Activated CD4-positive, alpha-beta memory T cell treated with anti-CD3 and anti-CD28 coated beads, Interleukin-2, amount 10 ng/mL, durations not matched to agents 7 days and 5 days (primary cell): ENCODE results near the gene PIK3R3. TPM values are rescaled to one million over a fixed set of nuclear protein-coding genes. Genes with fewer than 3 reads are reported as not detected.

Experiments
- CTCF ChIA-PET: fragments of 350-600 bp; sonication (Branson Sonifier 250); formaldehyde crosslinking; loops from one replicate; lab custom pipeline; 2021; ENCODE audit warnings: antibody characterized with exemption, inconsistent platforms; lab: Charles Lee
- POLR2A ChIA-PET: fragments of 350-600 bp; sonication (Branson Sonifier 250); formaldehyde crosslinking; loops from one replicate; lab custom pipeline; 2021; ENCODE audit warnings: antibody characterized with exemption; lab: Charles Lee
- DNase-seq: peaks from one replicate; pipeline ENCODE4 v3.0.0-alpha.2; 2020
- H3K27ac Mint-ChIP-seq: one replicate; pipeline ENCODE4 v1.8.0; 2021; ENCODE audit warnings: mild to moderate bottlenecking, mixed read lengths
- H3K27me3 Mint-ChIP-seq: one replicate; pipeline ENCODE4 v1.8.0; 2021; ENCODE audit warnings: mixed read lengths
- H3K36me3 Mint-ChIP-seq: one replicate; pipeline ENCODE4 v1.8.0; 2021; ENCODE audit warnings: low read depth, mixed read lengths
- H3K4me1 Mint-ChIP-seq: one replicate; pipeline ENCODE4 v1.8.0; 2021; ENCODE audit warnings: mixed read lengths
- H3K4me3 Mint-ChIP-seq: one replicate; pipeline ENCODE4 v1.8.0; 2021; ENCODE audit warnings: mild to moderate bottlenecking, mixed read lengths
- H3K9me3 Mint-ChIP-seq: one replicate; pipeline ENCODE4 v1.8.0; 2021; ENCODE audit warnings: mixed read lengths
- total RNA-seq, 2 experiments: library from RNA; stranded (reverse); gene quantifications; one replicate each; pipeline ENCODE4 v1.2.3, GENCODE V29; 2021

The PIK3R3 gene
- 1 to 10 TPM; 5.0 to 5.2 TPM for total RNA-seq

DNA sequence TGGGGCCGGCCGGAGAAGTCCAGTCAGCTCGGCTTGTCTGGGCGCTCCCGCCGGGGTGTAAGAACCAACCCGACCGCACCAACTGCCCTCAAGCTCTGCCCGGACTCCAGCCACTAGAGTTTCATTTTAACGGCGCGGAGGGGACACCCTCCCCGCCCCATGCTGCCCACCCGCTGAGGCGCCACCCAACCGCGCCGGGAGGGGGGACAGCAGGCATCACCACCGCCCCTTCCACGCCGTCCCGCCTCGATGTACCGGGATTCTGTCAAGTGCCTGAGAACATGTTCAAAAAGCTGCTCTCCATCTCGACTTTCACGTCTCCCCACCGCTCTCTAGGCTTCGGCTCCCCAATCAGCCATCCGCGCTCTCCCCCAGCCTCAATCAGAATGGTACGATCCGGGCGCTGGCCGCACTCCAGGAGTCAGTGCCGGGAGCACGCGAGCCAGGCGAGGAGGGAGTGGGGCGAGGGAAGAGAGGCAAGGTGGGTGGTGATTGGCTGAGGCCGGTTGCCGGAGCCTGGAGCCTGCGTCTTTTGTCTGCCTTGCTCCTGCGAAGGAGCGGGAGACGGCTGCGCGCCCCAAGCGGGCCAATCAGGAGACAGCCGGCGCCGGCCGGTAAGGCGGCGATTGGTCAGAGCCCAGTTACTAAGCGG is at the start of gene PIK3R3:
PIK3R3 (minus strand) TSS at position 101 of the 652 bp plus-strand sequence. CDS start 677 bp downstream, outside the sequence.
- peaks cover 3% of the 10 kb centered on the region for H3K36me3 Mint-ChIP-seq
- ChIA-PET POLR2A (interaction anchor here (0.7 to 1.3 kb wide), 3 partner anchors 8 to 114 kb away, joined by 3 to 5 read pairs (median 3); no protein-coding TSS in a partner anchor), CTCF (interaction anchor here (0.5 to 1.4 kb wide), 2 partner anchors 9 to 829 kb away, joined by 3 read pairs; no protein-coding TSS in a partner anchor)
- peak within 1 kb of the TSS; percentile 97 for H3K27ac Mint-ChIP-seq
- peaks cover 34% of the 10 kb centered on the region for H3K4me1 Mint-ChIP-seq
- peak; percentile 94 for DNase-seq
- H3K9me3 Mint-ChIP-seq, result no peaks in the 10 kb centered on the region
- H3K4me3 Mint-ChIP-seq, result peak within 1 kb of the TSS; percentile 100
- H3K27me3 Mint-ChIP-seq, result peaks cover 63% of the 10 kb centered on the region

DNA sequence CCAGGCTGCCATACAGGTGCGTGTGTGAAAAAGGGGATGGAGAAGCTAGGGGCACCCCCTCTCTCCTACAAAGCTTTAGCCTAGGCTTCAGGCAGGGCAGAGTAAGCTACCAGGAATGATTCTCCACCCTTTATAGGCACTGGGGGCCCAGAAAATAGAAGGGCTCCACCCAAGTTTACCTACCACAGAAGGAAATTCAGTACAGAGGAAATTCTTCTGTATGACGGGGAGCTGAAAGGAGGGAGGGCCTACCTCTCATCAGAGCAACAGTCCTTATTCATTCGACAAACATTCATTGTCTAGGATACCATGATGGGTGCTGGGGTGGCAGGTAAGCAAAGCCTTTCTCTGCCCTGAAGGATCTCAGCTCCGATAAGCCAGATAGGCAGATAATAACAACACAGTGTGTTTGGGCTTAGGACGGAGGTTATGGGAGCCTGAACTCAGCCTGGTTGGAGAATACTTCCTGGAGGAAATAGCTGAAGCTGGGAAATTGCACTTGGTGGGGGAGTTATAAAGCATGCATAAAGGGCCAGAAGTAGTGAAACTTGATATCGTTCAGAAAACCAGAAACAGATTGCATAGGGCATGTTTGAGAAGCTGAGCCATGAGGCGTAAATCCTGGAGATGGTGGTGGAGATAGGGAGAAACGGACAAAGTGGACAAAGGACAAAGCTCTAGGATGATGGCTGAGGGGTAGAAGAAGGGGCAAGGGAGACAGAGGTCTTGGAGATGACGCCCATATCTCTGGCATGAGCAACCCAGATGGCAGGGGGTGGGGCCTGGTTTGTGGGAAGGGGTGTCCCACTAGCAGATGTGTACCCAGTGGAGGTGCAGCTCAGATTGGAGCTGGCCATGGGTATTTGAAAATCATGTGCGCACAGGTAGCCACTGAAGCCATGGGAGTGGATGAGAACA is 49.2 kb upstream of the PIK3R3 start:
- DNase-seq, result no peak
- no peak overlapping the region for H3K27ac Mint-ChIP-seq
- H3K4me1 Mint-ChIP-seq, result no peaks in the 10 kb centered on the region
- no peaks in the 10 kb centered on the region for H3K9me3 Mint-ChIP-seq
- ChIA-PET CTCF (interaction anchor here (0.6 to 2.4 kb wide), 7 partner anchors 15 to 145 kb away, joined by 3 to 12 read pairs (median 4); no protein-coding TSS in a partner anchor), POLR2A (interaction anchor here (1.1 kb wide), 1 partner anchor 13 kb away, joined by 3 read pairs; no protein-coding TSS in a partner anchor)
- no peaks in the 10 kb centered on the region for H3K27me3 Mint-ChIP-seq
- no peaks in the 10 kb centered on the region for H3K36me3 Mint-ChIP-seq
- H3K4me3 Mint-ChIP-seq, result no peak overlapping the region

DNA sequence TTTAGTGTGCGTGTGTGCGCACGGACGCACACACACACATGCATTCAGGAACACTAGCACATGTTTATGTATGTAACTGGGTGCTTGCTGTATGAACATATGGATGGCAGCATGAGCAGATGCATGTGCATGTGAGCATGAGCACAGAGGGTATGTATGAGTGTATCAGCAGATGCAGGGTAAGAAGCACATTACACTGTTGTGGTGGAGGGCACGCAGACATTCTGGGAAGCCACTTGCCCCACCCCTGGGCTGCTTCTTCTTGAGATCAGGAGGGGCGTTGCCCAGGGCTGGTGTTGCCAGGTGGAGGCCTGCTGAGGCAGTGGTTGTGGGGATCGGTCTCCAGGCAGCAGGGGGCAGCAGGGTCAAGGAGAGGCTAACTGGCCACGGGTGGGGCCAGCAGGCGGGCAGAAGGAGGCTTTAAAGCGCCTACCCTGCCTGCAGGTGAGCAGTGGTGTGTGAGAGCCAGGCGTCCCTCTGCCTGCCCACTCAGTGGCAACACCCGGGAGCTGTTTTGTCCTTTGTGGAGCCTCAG is 47.7 kb upstream of the PIK3R3 start:
- H3K4me3 Mint-ChIP-seq, result no peak overlapping the region
- ChIA-PET POLR2A (no interaction called here), CTCF (interaction anchor here (1.0 kb wide), 1 partner anchor 96 kb away, joined by 5 read pairs; no protein-coding TSS in a partner anchor)
- H3K27me3 Mint-ChIP-seq, result no peaks in the 10 kb centered on the region
- H3K36me3 Mint-ChIP-seq, result no peaks in the 10 kb centered on the region
- H3K4me1 Mint-ChIP-seq, result no peaks in the 10 kb centered on the region
- no peak for DNase-seq
- H3K27ac Mint-ChIP-seq, result no peak overlapping the region
- no peaks in the 10 kb centered on the region for H3K9me3 Mint-ChIP-seq

DNA sequence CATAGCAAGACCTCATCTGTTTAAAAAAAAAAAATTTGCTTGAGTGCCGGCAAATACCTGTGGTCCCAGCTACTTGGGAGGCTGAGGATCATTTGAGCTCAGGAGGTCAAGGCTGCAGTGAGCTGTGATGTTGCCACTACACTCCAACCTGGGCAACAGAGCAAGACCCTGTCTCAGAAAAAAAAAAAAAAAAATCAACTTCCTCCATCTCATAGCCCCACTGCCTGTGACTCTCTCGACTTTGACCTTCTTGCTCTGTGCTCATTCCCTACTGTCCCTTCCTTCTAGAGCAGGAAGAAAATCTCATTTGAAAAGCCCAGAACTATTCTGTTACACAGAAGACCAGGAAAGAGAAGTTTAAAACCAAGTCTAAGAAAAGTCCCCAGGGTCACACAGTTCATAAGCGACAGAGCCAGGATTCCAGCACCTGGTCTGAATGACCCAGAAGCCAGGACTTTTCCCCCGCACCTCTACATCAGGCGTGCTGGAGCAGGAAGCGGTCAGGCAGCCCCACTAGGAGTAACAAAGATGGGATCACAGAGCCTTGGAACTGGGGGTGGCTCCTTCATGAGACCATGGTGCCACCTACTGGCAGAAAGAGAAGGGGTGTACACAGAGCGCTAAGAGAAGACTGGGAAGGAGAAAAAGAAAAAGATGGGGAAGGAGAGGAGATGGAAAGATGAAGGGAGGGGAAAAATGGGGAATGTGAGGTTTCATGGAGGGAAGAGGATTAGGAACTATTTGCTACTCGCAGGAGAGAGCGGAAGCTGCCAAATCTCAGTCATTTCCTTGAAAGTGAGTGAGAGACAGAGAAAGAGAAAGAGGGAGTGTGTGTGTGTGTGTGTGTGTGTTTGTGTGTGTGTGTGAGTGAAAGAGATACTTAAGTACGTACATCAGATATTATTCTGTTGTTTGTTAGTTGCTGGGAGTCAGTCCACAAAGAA is 47.0 kb upstream of the PIK3R3 start:
- no peaks in the 10 kb centered on the region for H3K9me3 Mint-ChIP-seq
- no peak overlapping the region for H3K27ac Mint-ChIP-seq
- POLR2A ChIA-PET, result no interaction called here
- H3K4me1 Mint-ChIP-seq, result no peaks in the 10 kb centered on the region
- no peaks in the 10 kb centered on the region for H3K27me3 Mint-ChIP-seq
- H3K36me3 Mint-ChIP-seq, result no peaks in the 10 kb centered on the region
- H3K4me3 Mint-ChIP-seq, result no peak overlapping the region
- CTCF ChIA-PET, result interaction anchor here (0.6 to 1.2 kb wide), 7 partner anchors 12 to 146 kb away, joined by 3 to 6 read pairs (median 4); no protein-coding TSS in a partner anchor
- peak; percentile 70 for DNase-seq

DNA sequence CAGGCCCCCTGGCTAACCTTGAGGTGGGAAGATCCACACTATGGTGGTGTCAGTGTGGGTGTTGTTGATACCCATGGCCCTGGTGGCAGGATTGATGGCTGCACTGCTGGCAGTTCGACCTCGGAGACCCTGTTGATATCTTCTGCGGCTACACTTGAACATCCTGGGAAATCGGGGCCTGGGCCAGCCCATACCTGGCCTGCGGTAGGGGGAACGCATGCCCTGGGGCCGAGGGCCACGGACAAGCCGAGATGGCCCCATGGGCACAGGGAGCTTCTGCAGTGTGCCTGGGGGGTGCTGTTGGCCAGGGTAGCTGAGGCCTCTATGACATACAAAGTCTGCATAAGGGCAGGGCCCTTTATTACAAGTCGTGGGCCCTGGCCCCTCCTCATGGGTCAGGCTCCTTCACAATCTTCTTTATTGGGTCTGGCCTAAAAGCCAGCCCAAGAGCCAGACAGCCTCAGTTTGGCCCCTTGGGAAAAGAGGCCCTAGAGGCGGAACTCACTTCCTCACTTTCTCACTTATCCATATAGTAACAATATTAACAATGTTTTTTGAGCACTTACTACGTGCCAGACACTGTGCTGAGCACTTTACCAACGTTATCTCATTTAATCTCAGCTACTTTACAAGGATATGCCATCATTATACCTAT is 43.9 kb upstream of the PIK3R3 start, which contains the start of gene P3R3URF:
P3R3URF (minus strand) TSS at position 278 of the 655 bp plus-strand sequence; CDS start at position 261, 17 bp downstream.
- no peaks in the 10 kb centered on the region for H3K9me3 Mint-ChIP-seq
- H3K36me3 Mint-ChIP-seq, result no peaks in the 10 kb centered on the region
- no peak within 1 kb of the TSS for H3K27ac Mint-ChIP-seq
- CTCF ChIA-PET, result interaction anchor here (1.0 kb wide), 1 partner anchor 113 kb away, joined by 3 read pairs; no protein-coding TSS in a partner anchor
- H3K4me3 Mint-ChIP-seq, result no peak within 1 kb of the TSS
- POLR2A ChIA-PET, result no interaction called here
- no peak for DNase-seq
- peaks cover 3% of the 10 kb centered on the region for H3K27me3 Mint-ChIP-seq
- no peaks in the 10 kb centered on the region for H3K4me1 Mint-ChIP-seq

DNA sequence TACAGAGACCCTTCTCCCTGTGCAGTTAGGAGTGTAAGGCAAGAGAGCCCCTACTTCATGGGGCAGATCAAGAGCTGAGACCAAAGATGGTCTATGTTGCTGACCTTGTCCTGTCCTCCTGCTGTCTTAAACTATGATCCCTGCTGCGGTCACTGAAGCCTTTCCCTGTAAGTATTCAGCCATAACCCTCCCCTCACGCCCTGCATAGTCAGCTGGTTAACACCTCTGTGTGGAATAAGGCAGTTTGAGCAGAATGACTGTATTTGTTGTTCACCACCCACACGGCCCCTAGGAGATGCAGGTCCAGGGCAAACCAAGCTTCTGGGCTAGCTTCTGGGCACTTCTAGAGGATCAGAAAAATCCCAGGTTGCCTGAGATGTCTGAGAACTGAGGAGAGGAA is 42.8 kb upstream of the PIK3R3 start:
- POLR2A ChIA-PET, result interaction anchor here (0.7 kb wide), 1 partner anchor 429 kb away, joined by 3 read pairs; no protein-coding TSS in a partner anchor
- Mint-ChIP-seq H3K27ac (no peak overlapping the region), H3K4me1 (no peaks in the 10 kb centered on the region), H3K27me3 (peaks cover 5% of the 10 kb centered on the region), H3K9me3 (no peaks in the 10 kb centered on the region), H3K36me3 (no peaks in the 10 kb centered on the region), H3K4me3 (no peak overlapping the region)
- CTCF ChIA-PET, result no interaction called here
- DNase-seq, result no peak

DNA sequence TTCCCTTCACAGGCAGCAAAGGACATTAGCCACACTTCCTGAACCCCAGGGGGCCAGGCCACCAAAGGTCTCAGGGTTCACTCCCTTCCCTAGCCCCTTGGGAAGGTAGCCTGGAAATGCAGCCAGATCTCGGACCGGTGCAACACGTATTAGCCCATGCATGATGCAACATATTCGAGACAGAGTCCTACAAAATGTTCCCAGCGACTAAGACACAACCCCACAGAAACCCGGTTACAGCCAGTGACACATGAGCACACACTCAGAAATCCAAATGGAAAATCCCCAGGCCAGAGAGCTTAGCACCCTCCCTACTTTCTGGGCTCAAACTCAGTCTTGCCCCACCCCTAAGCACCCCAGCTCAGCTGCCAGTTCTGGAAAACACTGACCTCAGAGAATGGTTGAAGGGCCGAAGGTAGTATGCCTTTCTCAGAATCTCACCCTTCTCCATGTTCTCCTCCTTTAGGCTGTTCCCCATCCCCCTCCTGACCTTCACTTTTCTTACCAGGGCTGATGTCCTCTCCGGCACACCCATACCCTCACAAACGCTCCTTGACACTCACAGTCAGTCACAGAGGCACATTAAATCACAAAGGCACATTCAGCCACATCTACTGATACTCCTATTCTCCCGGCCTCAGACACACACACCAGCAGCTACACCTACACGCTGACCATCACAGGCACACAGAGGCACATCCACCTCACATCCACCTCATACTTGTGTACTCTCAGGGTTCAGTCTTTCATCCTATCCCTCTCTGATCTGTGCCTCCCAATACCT is 42.2 kb upstream of the PIK3R3 start, which contains the start of gene TSPAN1:
TSPAN1 (plus strand) TSS at position 640 of the 784 bp plus-strand sequence. CDS start 6,021 bp downstream, outside the sequence.
- POLR2A ChIA-PET, result no interaction called here
- H3K27me3 Mint-ChIP-seq, result peaks cover 6% of the 10 kb centered on the region
- H3K9me3 Mint-ChIP-seq, result no peaks in the 10 kb centered on the region
- H3K36me3 Mint-ChIP-seq, result no peaks in the 10 kb centered on the region
- DNase-seq, result no peak
- no peaks in the 10 kb centered on the region for H3K4me1 Mint-ChIP-seq
- CTCF ChIA-PET, result no interaction called here
- no peak within 1 kb of the TSS for H3K27ac Mint-ChIP-seq
- H3K4me3 Mint-ChIP-seq, result no peak within 1 kb of the TSS

DNA sequence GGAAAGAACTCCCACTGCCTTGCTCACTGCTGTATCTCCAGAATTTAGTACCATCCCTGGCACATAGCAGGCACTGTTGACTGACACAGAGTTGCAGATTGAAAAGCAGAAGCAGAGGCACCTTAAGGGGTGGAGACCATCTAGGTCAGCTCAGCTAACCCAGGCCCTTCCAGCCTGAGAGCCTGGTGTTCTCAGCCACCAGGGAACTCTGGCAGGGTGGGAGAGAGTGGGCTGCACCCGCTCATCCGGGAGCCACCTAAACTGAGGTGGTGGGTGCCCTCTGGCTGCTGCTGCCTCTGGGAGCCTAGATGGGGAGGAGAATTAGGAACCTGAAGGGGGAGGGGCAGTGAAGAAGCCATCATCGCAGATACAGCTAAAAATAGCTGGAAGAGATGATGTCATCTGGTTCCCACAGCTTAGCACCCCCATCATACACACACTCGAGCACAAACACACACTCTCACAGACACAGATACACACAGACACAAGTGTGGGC is 41.0 kb upstream of the PIK3R3 start:
- ChIA-PET CTCF (no interaction called here), POLR2A (no interaction called here)
- Mint-ChIP-seq H3K27me3 (peaks cover 6% of the 10 kb centered on the region), H3K4me1 (no peaks in the 10 kb centered on the region), H3K36me3 (no peaks in the 10 kb centered on the region), H3K9me3 (no peaks in the 10 kb centered on the region), H3K4me3 (no peak overlapping the region), H3K27ac (no peak overlapping the region)
- DNase-seq, result no peak

DNA sequence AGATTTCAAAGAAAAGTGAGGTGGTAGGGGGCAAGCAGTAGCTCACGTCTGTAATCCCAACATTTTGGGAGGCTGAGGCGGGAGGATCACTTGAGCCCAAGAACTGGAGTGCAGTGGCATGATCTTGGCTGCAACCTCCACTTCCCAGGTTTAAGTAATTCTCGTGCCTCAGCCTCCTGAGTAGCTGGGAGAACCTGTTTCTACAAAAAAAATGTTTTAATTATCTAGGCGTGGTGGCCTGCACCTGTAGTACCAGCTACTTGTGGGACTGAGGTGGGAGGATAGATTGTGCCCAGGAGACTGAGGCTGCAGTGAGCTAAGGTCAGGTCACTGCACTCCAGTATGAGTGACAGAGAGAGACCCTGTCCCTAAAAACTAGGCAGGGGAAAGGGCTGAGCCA is 39.9 kb upstream of the PIK3R3 start:
- Mint-ChIP-seq H3K4me3 (no peak overlapping the region), H3K9me3 (no peaks in the 10 kb centered on the region), H3K4me1 (peaks cover 5% of the 10 kb centered on the region), H3K27me3 (peaks cover 6% of the 10 kb centered on the region), H3K27ac (no peak overlapping the region), H3K36me3 (no peaks in the 10 kb centered on the region)
- ChIA-PET CTCF (interaction anchor here (0.6 to 1.3 kb wide), 2 partner anchors 10 to 1236 kb away, joined by 3 to 4 read pairs; no protein-coding TSS in a partner anchor), POLR2A (no interaction called here)
- no peak for DNase-seq

DNA sequence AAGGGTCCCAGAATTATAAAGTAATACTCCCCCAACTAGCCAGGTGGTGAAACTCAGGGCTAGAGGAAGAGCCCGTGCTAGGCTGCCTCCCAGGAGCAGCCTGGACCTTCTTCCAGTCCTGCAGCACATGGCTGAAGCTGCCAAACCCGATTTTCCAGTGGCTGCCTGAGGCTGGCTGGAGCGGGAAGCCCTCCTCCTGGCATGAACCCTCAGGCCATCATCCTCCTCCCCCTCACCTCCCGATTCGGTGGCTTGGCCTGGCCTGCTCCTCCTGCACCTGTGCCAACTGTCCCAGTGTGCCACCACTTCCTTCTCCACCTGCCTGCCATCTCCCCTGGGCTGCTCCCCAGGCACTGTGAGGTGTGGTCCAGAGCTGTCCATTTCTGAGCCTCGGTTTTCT is 39.4 kb upstream of the PIK3R3 start:
- Mint-ChIP-seq H3K4me3 (no peak overlapping the region), H3K4me1 (peaks cover 9% of the 10 kb centered on the region), H3K36me3 (no peaks in the 10 kb centered on the region), H3K27ac (no peak overlapping the region), H3K9me3 (no peaks in the 10 kb centered on the region), H3K27me3 (peaks cover 6% of the 10 kb centered on the region)
- DNase-seq, result no peak
- CTCF ChIA-PET, result interaction anchor here (1.3 kb wide), 1 partner anchor 11 kb away, joined by 4 read pairs; no protein-coding TSS in a partner anchor
- POLR2A ChIA-PET, result no interaction called here
